Naive thymus-derived CD4-positive, alpha-beta T cell (primary cell): ENCODE data around the gene RELN. TPM values are rescaled to one million over a fixed set of nuclear protein-coding genes. Genes with fewer than 3 reads are reported as not detected.

Source experiments
- ATAC-seq: fragments of 150-1000 bp; cut with Tn5 transposase; 2 replicates; pipeline ENCODE4 v1.10.0; 2021; ENCODE audit warnings: mild to moderate bottlenecking, moderate library complexity
- CTCF ChIA-PET: fragments of 350-600 bp; sonication (Branson Sonifier 250); formaldehyde crosslinking; loops from one replicate; lab custom pipeline; 2021; ENCODE audit warnings: antibody characterized with exemption; lab: Charles Lee
- POLR2A ChIA-PET: fragments of 350-600 bp; sonication (Branson Sonifier 250); formaldehyde crosslinking; loops from one replicate; lab custom pipeline; 2021; ENCODE audit warnings: antibody characterized with exemption, inconsistent platforms; lab: Charles Lee
- DNase-seq, 9 donors: peaks; one replicate each; pipeline versions ENCODE4 v3.0.0 to v3.0.0-alpha.2; 2020 to 2022; ENCODE audit warnings: mixed read lengths in 1 of 9
- H3K27ac ChIP-seq: one replicate; pipeline ENCODE4 v1.7.0; 2013; ENCODE audit warnings: mild to moderate bottlenecking, low read depth, low read length, moderate library complexity
- H3K27me3 ChIP-seq, 2 donors: one replicate each; pipeline ENCODE4 v1.7.0; 2013; ENCODE audit warnings: low read length in 2 of 2, mild to moderate bottlenecking in 2 of 2, moderate library complexity in 2 of 2; ENCODE audit not compliant: control insufficient read depth in 2 of 2, insufficient read depth in 2 of 2
- H3K36me3 ChIP-seq, 3 experiments: 1 replicate in 2 of 3; 2 replicates in 1 of 3; pipeline ENCODE4 v1.7.0; 2013; ENCODE audit warnings: low read length in 3 of 3, mild to moderate bottlenecking in 3 of 3, moderate library complexity in 1 of 3; ENCODE audit not compliant: insufficient read depth in 3 of 3, control insufficient read depth in 2 of 3
- H3K4me1 ChIP-seq, 2 donors: one replicate each; pipeline ENCODE4 v1.7.0; 2013; ENCODE audit warnings: low read length in 2 of 2, mild to moderate bottlenecking in 2 of 2, moderate library complexity in 1 of 2; ENCODE audit not compliant: control insufficient read depth in 2 of 2, insufficient read depth in 2 of 2
- H3K4me3 ChIP-seq: 2 replicates; pipeline ENCODE4 v1.7.0; 2013; ENCODE audit warnings: mild to moderate bottlenecking, low read length
- H3K9me3 ChIP-seq, 3 experiments: 1 replicate in 2 of 3; 2 replicates in 1 of 3; pipeline ENCODE4 v1.7.0; 2013; ENCODE audit warnings: low read length in 3 of 3; ENCODE audit not compliant: control insufficient read depth in 2 of 3
- H3K27ac Mint-ChIP-seq, 9 donors: one replicate each; pipeline ENCODE4 v1.8.0; 2020 to 2022; ENCODE audit warnings: mixed read lengths in 9 of 9, mild to moderate bottlenecking in 8 of 9, moderate library complexity in 5 of 9, inconsistent platforms in 2 of 9
- H3K27me3 Mint-ChIP-seq, 5 donors: one replicate each; pipeline ENCODE4 v1.8.0; 2021 to 2022; ENCODE audit warnings: mixed read lengths in 5 of 5, mild to moderate bottlenecking in 1 of 5
- H3K36me3 Mint-ChIP-seq, 5 donors: one replicate each; pipeline ENCODE4 v1.8.0; 2020 to 2022; ENCODE audit warnings: mixed read lengths in 5 of 5, mild to moderate bottlenecking in 3 of 5, inconsistent platforms in 1 of 5
- H3K4me1 Mint-ChIP-seq, 7 donors: one replicate each; pipeline ENCODE4 v1.8.0; 2020 to 2022; ENCODE audit warnings: mixed read lengths in 7 of 7, mild to moderate bottlenecking in 3 of 7, inconsistent platforms in 1 of 7
- H3K4me3 Mint-ChIP-seq, 10 donors: one replicate each; pipeline ENCODE4 v1.8.0; 2020 to 2022; ENCODE audit warnings: mild to moderate bottlenecking in 10 of 10, mixed read lengths in 10 of 10, moderate library complexity in 6 of 10, inconsistent platforms in 2 of 10
- H3K9me3 Mint-ChIP-seq, 11 donors: one replicate each; pipeline ENCODE4 v1.8.0; 2020 to 2022; ENCODE audit warnings: mixed read lengths in 11 of 11, mild to moderate bottlenecking in 4 of 11, inconsistent platforms in 1 of 11, moderate library complexity in 1 of 11
- intact Hi-C, 2 donors: fragments of 100-400 bp; cut with micrococcal nuclease; formaldehyde crosslinking; loops; one replicate each; pipeline ENCODE4 v1.15.1; 2023
- polyA plus RNA-seq, 2 donors: library from polyadenylated mRNA; unstranded; fragments of 300-500 nt; fragmentation: Illumina TruSeq; gene quantifications; one replicate each; pipeline ENCODE4 v1.2.3, GENCODE V29; 2021
- total RNA-seq, 6 experiments: library from RNA in 5 of 6; stranded (reverse) in 5 of 6; gene quantifications; 1 replicate in 5 of 6; 2 replicates in 1 of 6; pipeline ENCODE4 v1.2.3 and lab custom pipeline; 2021 to 2026

The RELN gene
- total and polyA plus RNA-seq, 7 experiments from 2014 or later, result not detected

DNA sequence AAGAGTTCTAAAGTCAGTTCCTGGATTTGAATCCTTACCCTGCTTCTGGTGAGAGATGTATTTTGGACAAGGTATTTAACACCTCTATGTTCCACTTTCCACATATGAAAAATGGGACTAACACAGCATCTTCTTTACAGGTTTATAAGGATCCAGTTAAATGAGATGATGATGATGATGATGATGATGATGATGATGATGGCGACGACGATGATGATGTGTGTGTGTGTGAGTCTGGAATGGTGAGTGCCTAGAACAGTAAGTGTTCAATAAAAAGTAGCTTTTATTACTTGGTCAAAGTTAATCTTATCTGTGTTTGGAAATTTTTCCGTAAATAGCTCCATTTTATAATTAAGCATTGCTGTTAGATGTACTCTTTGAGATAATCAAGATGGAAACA is 295.2 kb downstream of the RELN start:
- DNase-seq (no peak), ATAC-seq (no peak)
- H3K9me3 Mint-ChIP-seq, result peaks cover 0 to 7% (median 0%) of the 10 kb centered on the region in 11 donors
- intact Hi-C loops, result no loop called here
- Histone ChIP-seq H3K4me3 (no peak overlapping the region), H3K4me1 (no peaks in the 10 kb centered on the region), H3K27me3 (no peaks in the 10 kb centered on the region), H3K9me3 (no peaks in the 10 kb centered on the region), H3K27ac (no peak overlapping the region), H3K36me3 (no peaks in the 10 kb centered on the region)
- ChIA-PET CTCF (interaction anchor here (0.8 kb wide), 1 partner anchor 13 kb away, joined by 8 read pairs; no protein-coding TSS in a partner anchor), POLR2A (no interaction called here)
- peaks cover 0 to 5% (median 0%) of the 10 kb centered on the region in 5 donors for H3K27me3 Mint-ChIP-seq
- no peaks in the 10 kb centered on the region for H3K36me3 Mint-ChIP-seq
- H3K27ac Mint-ChIP-seq, result no peak overlapping the region
- no peak overlapping the region for H3K4me3 Mint-ChIP-seq
- H3K4me1 Mint-ChIP-seq, result no peaks in the 10 kb centered on the region

DNA sequence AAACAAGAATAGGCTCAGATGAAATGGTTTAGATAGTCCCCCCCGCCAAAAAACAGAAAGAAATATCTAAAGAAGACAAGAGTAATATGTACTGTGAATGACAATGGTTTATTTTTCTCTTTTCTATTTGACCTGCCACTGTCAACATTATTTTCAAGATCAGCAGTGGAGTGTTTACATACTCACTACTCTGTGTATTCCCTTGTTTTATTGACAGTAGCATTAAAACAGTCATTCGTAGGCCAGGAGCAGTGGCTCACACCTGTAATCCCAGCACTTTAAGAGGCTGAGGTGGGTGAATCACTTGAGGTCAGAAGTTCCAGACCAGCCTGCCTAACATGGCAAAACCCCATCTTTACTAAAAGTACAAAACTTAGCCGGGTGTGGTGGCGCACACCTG is 298.2 kb downstream of the RELN start:
- no peaks in the 10 kb centered on the region for H3K9me3 ChIP-seq
- Mint-ChIP-seq H3K27me3 (peaks cover 0 to 14% (median 8%) of the 10 kb centered on the region in 5 donors), H3K9me3 (peaks cover 0 to 4% (median 0%) of the 10 kb centered on the region in 11 donors), H3K4me1 (no peaks in the 10 kb centered on the region), H3K27ac (no peak overlapping the region), H3K36me3 (no peaks in the 10 kb centered on the region), H3K4me3 (no peak overlapping the region)
- intact Hi-C loops, result no loop called here
- H3K36me3 ChIP-seq, result no peaks in the 10 kb centered on the region
- H3K27ac ChIP-seq, result no peak overlapping the region
- H3K4me3 ChIP-seq, result no peak overlapping the region
- ChIA-PET CTCF (no interaction called here), POLR2A (no interaction called here)
- ATAC-seq (no peak), DNase-seq (no peak)
- no peaks in the 10 kb centered on the region for H3K4me1 ChIP-seq
- no peaks in the 10 kb centered on the region for H3K27me3 ChIP-seq

DNA sequence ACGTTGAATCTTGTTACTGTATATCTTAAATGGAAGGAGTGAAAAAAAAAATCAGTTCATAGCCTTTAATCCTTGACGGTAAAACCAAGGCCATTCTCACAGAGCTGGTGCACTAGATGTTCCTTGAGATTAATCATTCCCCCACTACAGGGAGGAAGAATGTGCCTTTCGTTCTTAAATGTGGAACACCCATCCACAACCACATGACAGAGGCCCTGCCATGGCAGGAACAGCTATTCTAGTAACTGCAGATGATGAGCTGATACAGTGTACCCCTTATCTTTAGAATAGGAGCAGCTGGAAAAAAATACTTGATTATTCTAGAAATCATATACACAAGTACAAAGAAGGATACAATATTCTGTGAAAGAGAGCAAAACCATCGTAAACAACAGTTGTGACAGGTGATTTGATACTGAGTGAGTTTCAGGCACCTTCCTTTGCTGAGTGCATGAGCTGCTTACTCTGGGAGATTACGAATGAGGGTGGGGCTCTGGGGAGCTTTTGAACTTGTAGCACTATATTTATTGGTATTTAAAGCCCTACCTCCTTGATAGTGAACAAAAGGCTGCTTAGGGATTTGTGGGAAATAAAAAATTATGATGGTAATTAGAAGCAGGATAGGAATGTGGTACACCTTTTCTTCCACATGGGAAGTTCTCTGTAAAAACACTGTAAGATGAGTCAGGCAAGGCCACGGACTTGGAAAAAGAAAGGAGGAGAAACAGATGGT is 299.1 kb downstream of the RELN start:
- ATAC-seq, result no peak

GRCh38 chr7:103689255-103689654 is 300.2 kb downstream of the RELN start:
- Histone ChIP-seq H3K27me3 (peaks cover 0 to 3% of the 10 kb centered on the region in 2 donors), H3K4me3 (no peak overlapping the region), H3K4me1 (no peaks in the 10 kb centered on the region), H3K27ac (no peak overlapping the region), H3K9me3 (no peaks in the 10 kb centered on the region), H3K36me3 (no peaks in the 10 kb centered on the region)
- Mint-ChIP-seq H3K27me3 (peaks cover 0 to 14% (median 8%) of the 10 kb centered on the region in 5 donors), H3K9me3 (peaks cover 0 to 4% (median 0%) of the 10 kb centered on the region in 11 donors), H3K4me3 (no peak overlapping the region), H3K36me3 (no peaks in the 10 kb centered on the region), H3K4me1 (no peaks in the 10 kb centered on the region), H3K27ac (no peak overlapping the region)
- DNase-seq, result no peak
- CTCF ChIA-PET, result no interaction called here
- POLR2A ChIA-PET, result no interaction called here
- no peak for ATAC-seq
- intact Hi-C loops, result no loop called here

More for the DNA sequence above, 299.1 kb downstream of the RELN start:
- peaks cover 0 to 3% of the 10 kb centered on the region in 2 donors for H3K27me3 ChIP-seq
- Mint-ChIP-seq H3K27ac (no peak overlapping the region), H3K4me3 (no peak overlapping the region), H3K9me3 (peaks cover 0 to 4% (median 0%) of the 10 kb centered on the region in 11 donors), H3K27me3 (peaks cover 0 to 14% (median 8%) of the 10 kb centered on the region in 5 donors), H3K4me1 (no peaks in the 10 kb centered on the region), H3K36me3 (no peaks in the 10 kb centered on the region)
- ChIA-PET CTCF (no interaction called here), POLR2A (no interaction called here)
- H3K4me3 ChIP-seq, result no peak overlapping the region
- no peaks in the 10 kb centered on the region for H3K9me3 ChIP-seq
- intact Hi-C loops, result no loop called here
- H3K36me3 ChIP-seq, result no peaks in the 10 kb centered on the region
- DNase-seq, result no peak
- no peak overlapping the region for H3K27ac ChIP-seq
- H3K4me1 ChIP-seq, result no peaks in the 10 kb centered on the region

DNA sequence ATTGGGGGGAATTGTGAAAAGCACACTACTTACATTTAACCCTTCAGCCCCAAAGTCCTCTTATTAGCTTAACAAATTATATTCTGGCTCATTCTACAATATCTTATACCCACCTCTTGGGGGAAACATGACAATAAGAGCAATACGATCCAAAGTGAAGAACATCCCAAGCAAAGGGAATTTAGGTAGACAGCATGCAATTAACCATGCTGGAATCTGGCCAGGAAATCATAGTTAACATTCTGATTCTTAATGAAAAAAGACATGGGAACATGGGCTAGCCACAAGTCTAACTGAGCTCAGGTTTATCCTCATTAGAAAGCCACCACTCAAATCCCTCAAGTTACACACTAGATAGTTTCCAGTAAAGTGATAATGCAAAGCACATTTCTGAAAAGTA is 301.5 kb downstream of the RELN start:
- intact Hi-C loops, result no loop called here
- H3K4me3 ChIP-seq, result no peak overlapping the region
- peaks cover 0 to 14% (median 8%) of the 10 kb centered on the region in 5 donors for H3K27me3 Mint-ChIP-seq
- no peak overlapping the region for H3K4me3 Mint-ChIP-seq
- H3K27ac Mint-ChIP-seq, result no peak overlapping the region
- H3K27me3 ChIP-seq, result peaks cover 0 to 3% of the 10 kb centered on the region in 2 donors
- no peak for ATAC-seq
- ChIA-PET CTCF (interaction anchor here (0.6 kb wide), 1 partner anchor 1466 kb away, joined by 3 read pairs; no protein-coding TSS in a partner anchor), POLR2A (no interaction called here)
- no peaks in the 10 kb centered on the region for H3K36me3 ChIP-seq
- no peak overlapping the region for H3K27ac ChIP-seq
- no peaks in the 10 kb centered on the region for H3K4me1 Mint-ChIP-seq
- H3K36me3 Mint-ChIP-seq, result no peaks in the 10 kb centered on the region
- no peaks in the 10 kb centered on the region for H3K9me3 ChIP-seq
- peaks cover 0 to 4% (median 0%) of the 10 kb centered on the region in 11 donors for H3K9me3 Mint-ChIP-seq
- no peaks in the 10 kb centered on the region for H3K4me1 ChIP-seq
- DNase-seq, result no peak

DNA sequence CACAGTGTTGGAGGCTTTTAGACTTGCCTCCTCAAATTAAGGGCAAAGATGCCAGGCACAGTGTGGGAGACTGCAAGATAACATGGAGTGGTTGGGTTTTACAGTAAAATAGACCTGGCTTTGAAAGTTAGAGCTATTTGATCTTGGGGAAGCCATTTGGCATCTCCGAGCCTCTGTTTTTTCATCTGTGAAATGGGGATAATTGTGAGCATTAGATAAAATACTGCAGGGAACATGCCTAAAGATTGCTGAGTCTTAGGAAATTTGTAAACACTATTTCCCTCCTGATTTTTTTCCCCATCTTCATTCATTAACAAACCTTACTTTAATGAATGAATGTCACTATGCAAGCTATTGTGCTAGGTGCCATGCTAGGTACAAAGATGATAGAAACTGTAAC is 302.2 kb downstream of the RELN start:
- no peak for DNase-seq
- Histone ChIP-seq H3K36me3 (no peaks in the 10 kb centered on the region), H3K27ac (no peak overlapping the region), H3K4me1 (no peaks in the 10 kb centered on the region), H3K27me3 (peaks cover 0 to 3% of the 10 kb centered on the region in 2 donors), H3K9me3 (no peaks in the 10 kb centered on the region), H3K4me3 (no peak overlapping the region)
- H3K27ac Mint-ChIP-seq, result no peak overlapping the region
- ChIA-PET POLR2A (no interaction called here), CTCF (interaction anchor here (0.6 kb wide), 1 partner anchor 1466 kb away, joined by 3 read pairs; no protein-coding TSS in a partner anchor)
- H3K4me3 Mint-ChIP-seq, result no peak overlapping the region
- H3K9me3 Mint-ChIP-seq, result peaks cover 0 to 4% (median 0%) of the 10 kb centered on the region in 11 donors
- no peaks in the 10 kb centered on the region for H3K4me1 Mint-ChIP-seq
- peaks cover 0 to 12% (median 8%) of the 10 kb centered on the region in 5 donors for H3K27me3 Mint-ChIP-seq
- no peak for ATAC-seq
- no peaks in the 10 kb centered on the region for H3K36me3 Mint-ChIP-seq
- intact Hi-C loops, result no loop called here

GRCh38 chr7:103686763-103687162 is 302.7 kb downstream of the RELN start:
- CTCF ChIA-PET, result no interaction called here
- no peak overlapping the region for H3K4me3 Mint-ChIP-seq
- H3K4me1 Mint-ChIP-seq, result no peaks in the 10 kb centered on the region

More at GRCh38 chr7:103686763-103687162, 302.7 kb downstream of the RELN start:
- Histone ChIP-seq H3K36me3 (no peaks in the 10 kb centered on the region), H3K27me3 (peaks cover 0 to 3% of the 10 kb centered on the region in 2 donors), H3K9me3 (no peaks in the 10 kb centered on the region), H3K4me1 (no peaks in the 10 kb centered on the region), H3K27ac (no peak overlapping the region), H3K4me3 (no peak overlapping the region)
- no peak overlapping the region for H3K27ac Mint-ChIP-seq
- peaks cover 0 to 4% (median 0%) of the 10 kb centered on the region in 11 donors for H3K9me3 Mint-ChIP-seq
- intact Hi-C loops, result no loop called here
- POLR2A ChIA-PET, result no interaction called here
- peaks cover 0 to 12% (median 8%) of the 10 kb centered on the region in 5 donors for H3K27me3 Mint-ChIP-seq
- DNase-seq (no peak), ATAC-seq (no peak)
- no peaks in the 10 kb centered on the region for H3K36me3 Mint-ChIP-seq
